NCI-H524 (cell line): ENCODE measurements around the gene PHYHD1.

Source experiments
- DNase-seq, 2 experiments: peaks; one replicate each; lab custom pipeline; 2025; lab: John Stamatoyannopoulos, UW

PHYHD1 gene

GRCh38 chr9:128901379-128901778 is 19.4 kb upstream of the PHYHD1 start:
- DNase-seq: no peak

- no peak for DNase-seq
Observed at GRCh38 chr9:128901822-128902221, 19.0 kb upstream of the PHYHD1 start.

GRCh38 chr9:128902351-128903078 is 18.3 kb upstream of the PHYHD1 start:
- no peak for DNase-seq

- DNase-seq: no peak
Observed at GRCh38 chr9:128903079-128903461, 17.7 kb upstream of the PHYHD1 start.

- DNase-seq: no peak
Observed at GRCh38 chr9:128903871-128904620, 16.7 kb upstream of the PHYHD1 start.

- DNase-seq: no peak
Observed at GRCh38 chr9:128905964-128906363, 14.8 kb upstream of the PHYHD1 start.

- DNase-seq: no peak
Observed at GRCh38 chr9:128906741-128907140, 14.0 kb upstream of the PHYHD1 start.

- DNase-seq: no peak
Observed at GRCh38 chr9:128908372-128908771, 12.4 kb upstream of the PHYHD1 start.

GRCh38 chr9:128909859-128910258 is 10.9 kb upstream of the PHYHD1 start:
- DNase-seq: no peak

GRCh38 chr9:128910906-128911305 is 9.9 kb upstream of the PHYHD1 start:
- DNase-seq: no peak

- no peak for DNase-seq
Observed at GRCh38 chr9:128911529-128912035, 9.2 kb upstream of the PHYHD1 start.

GRCh38 chr9:128912270-128912853 is 8.4 kb upstream of the PHYHD1 start:
- DNase-seq: no peak

GRCh38 chr9:128913048-128913900 is 7.5 kb upstream of the PHYHD1 start:
- no peak for DNase-seq

- DNase-seq: no peak
Observed at GRCh38 chr9:128913995-128914772, 6.6 kb upstream of the PHYHD1 start.

GRCh38 chr9:128916204-128916603 is 4.6 kb upstream of the PHYHD1 start:
- no peak for DNase-seq

GRCh38 chr9:128916745-128917144 is 4.0 kb upstream of the PHYHD1 start:
- no peak for DNase-seq

- DNase-seq: no peak
Observed at GRCh38 chr9:128917151-128917849, 3.5 kb upstream of the PHYHD1 start.

- DNase-seq: no peak
Observed at GRCh38 chr9:128918921-128919320, 1.9 kb upstream of the PHYHD1 start.

- DNase-seq: no peak
Observed at GRCh38 chr9:128919402-128920089, 1.2 kb upstream of the PHYHD1 start.
